RWPE1 (cell line): ENCODE data around the gene CD79B.

Experiments used
- CTCF ChIA-PET: fragments of 350-600 bp; sonication (Branson Sonifier 250); formaldehyde crosslinking; extraction: SDS; loops from one replicate; lab custom pipeline; 2021; lab: Yijun Ruan, JAX
- POLR2A ChIA-PET: fragments of 400-600 bp; formaldehyde crosslinking; extraction: SDS; loops from one replicate; lab custom pipeline; 2020; ENCODE audit warnings: antibody characterized with exemption; ENCODE audit not compliant: low non-redundant PET; lab: Yijun Ruan, JAX
- DNase-seq: peaks from one replicate; pipeline ENCODE4 v3.0.0; 2012; ENCODE audit warnings: low spot score
- H3K27ac ChIP-seq: fragments of 450-650 bp; 2 replicates; pipeline ENCODE4 v1.5.1; 2017
- CTCF ChIP-seq: fragments of 450-650 bp; conservative IDR thresholded peaks from 2 replicates; pipeline ENCODE4 v1.5.1; 2017; ENCODE audit warnings: low read depth, mild to moderate bottlenecking

CD79B gene

GRCh38 chr17:63963123-63963522 is 31.0 kb upstream of the CD79B start:
- ChIA-PET CTCF (no interaction called here), POLR2A (no interaction called here)
- H3K27ac ChIP-seq: no peak overlapping the region
- DNase-seq: no peak
- no peak for TF ChIP-seq CTCF

GRCh38 chr17:63962298-63962744 is 30.2 kb upstream of the CD79B start:
- POLR2A ChIA-PET: no interaction called here
- CTCF ChIA-PET: interaction anchor here (0.5 kb wide), 1 partner anchor 764 kb away, joined by 4 read pairs; no protein-coding TSS in a partner anchor
- DNase-seq: no peak
- no peak overlapping the region; the same call in 1 of the 2 replicates for H3K27ac ChIP-seq
- TF ChIP-seq CTCF: no peak

- TF ChIP-seq CTCF: no peak
- no peak overlapping the region for H3K27ac ChIP-seq
- CTCF ChIA-PET: interaction anchor here (0.6 to 1.2 kb wide), 4 partner anchors 11 to 73 kb away, joined by 3 to 6 read pairs (median 4); no protein-coding TSS in a partner anchor
- DNase-seq: peak; percentile 80
- POLR2A ChIA-PET: no interaction called here
Observed at GRCh38 chr17:63961355-63962212, 29.5 kb upstream of the CD79B start.

- ChIA-PET CTCF (interaction anchor here (0.8 to 1.1 kb wide), 3 partner anchors 10 to 14 kb away, joined by 3 to 4 read pairs (median 3); no protein-coding TSS in a partner anchor), POLR2A (no interaction called here)
- DNase-seq: no peak
Observed at GRCh38 chr17:63960430-63960829, 28.3 kb upstream of the CD79B start.

GRCh38 chr17:63960006-63960405 is 27.9 kb upstream of the CD79B start:
- TF ChIP-seq CTCF: no peak
- POLR2A ChIA-PET: no interaction called here
- no peak overlapping the region for H3K27ac ChIP-seq
- CTCF ChIA-PET: interaction anchor here (0.9 to 1.1 kb wide), 2 partner anchors 10 to 13 kb away, joined by 3 read pairs; no protein-coding TSS in a partner anchor
- DNase-seq: no peak

More at GRCh38 chr17:63960430-63960829, 28.3 kb upstream of the CD79B start:
- no peak for TF ChIP-seq CTCF
- H3K27ac ChIP-seq: no peak overlapping the region

DNA sequence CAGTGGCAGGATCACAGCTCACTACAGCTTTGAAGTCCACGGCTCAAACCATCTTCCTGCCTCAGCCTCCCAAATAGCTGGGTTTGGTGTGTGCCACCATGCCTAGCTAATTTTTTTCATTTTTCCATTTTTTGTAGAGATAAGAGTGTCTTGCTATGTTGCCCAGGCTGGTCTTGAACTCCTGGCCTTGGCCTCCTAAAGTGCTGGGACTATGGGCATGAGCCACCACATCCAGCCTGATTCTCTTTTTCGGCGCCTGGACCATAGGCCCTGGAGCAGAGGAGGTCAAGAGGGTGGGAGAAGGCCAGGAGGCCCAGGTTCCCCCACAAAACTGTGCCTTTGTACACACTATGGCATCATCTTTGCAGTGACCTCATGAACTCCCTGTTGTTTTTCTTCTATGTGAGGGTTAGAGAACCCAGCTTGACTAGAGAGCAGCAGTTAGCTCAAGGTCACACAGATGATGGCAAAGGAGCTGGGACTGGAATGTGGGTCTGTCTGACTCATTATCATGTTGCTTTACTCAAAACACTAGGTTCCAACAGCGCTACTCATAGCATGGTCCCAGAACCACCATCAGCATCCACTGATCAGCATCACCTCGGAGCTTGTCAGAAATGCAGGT is 24.3 kb upstream of the CD79B start:
- no peak overlapping the region for H3K27ac ChIP-seq
- ChIA-PET POLR2A (no interaction called here), CTCF (interaction anchor here (0.6 to 2.2 kb wide), 3 partner anchors 9 to 37 kb away, joined by 3 to 9 read pairs (median 8); partner anchors contain the start of gene GH1)
- no peak for TF ChIP-seq CTCF
- no peak for DNase-seq
